Testis (tissue), 3 donors: ENCODE data around the gene FGF8. TPM values are rescaled to one million over a fixed set of nuclear protein-coding genes. Genes with fewer than 3 reads are reported as not detected.

ENCODE experiments used
- DNase-seq: peaks from one replicate; pipeline ENCODE4 v3.0.0-alpha.2; 2019
- H3K27ac ChIP-seq, 2 donors: fragments of 200-600 bp; sonication (generic); one replicate each; pipeline ENCODE4 v1.5.1; 2019
- H3K27me3 ChIP-seq: fragments of 200-600 bp; sonication (generic); one replicate; pipeline ENCODE4 v1.5.1; 2019
- H3K36me3 ChIP-seq: fragments of 200-600 bp; sonication (generic); one replicate; pipeline ENCODE4 v1.5.1; 2017; ENCODE audit warnings: low read depth; ENCODE audit errors: missing control alignments
- H3K4me1 ChIP-seq: fragments of 200-600 bp; sonication (generic); one replicate; pipeline ENCODE4 v1.5.1; 2019
- H3K4me3 ChIP-seq, 2 donors: fragments of 200-600 bp; sonication (generic); one replicate each; pipeline ENCODE4 v1.5.1; 2017 to 2019
- H3K9me3 ChIP-seq: fragments of 200-600 bp; sonication (generic); one replicate; pipeline ENCODE4 v1.5.1; 2017
- POLR2A ChIP-seq: fragments of 450-650 bp; IDR thresholded peaks from one replicate; pipeline ENCODE4 v1.6.1; 2017; ENCODE audit warnings: antibody characterized with exemption, mild to moderate bottlenecking, moderate library complexity
- WGBS, 2 donors: methylation state at CpG; one replicate each; pipeline ENCODE4 v1.1.5; 2018; 5-methylcytosine and 5-hydroxymethylcytosine counted together
- intact Hi-C: fragments of 100-400 bp; cut with DNase I; formaldehyde crosslinking; loops from one replicate; pipeline ENCODE4 v1.15.1; 2023; ENCODE audit warnings: low total_unique reads
- polyA plus RNA-seq: library from polyadenylated mRNA; stranded (reverse); fragments of 350-450 nt; fragmentation: Illumina TruSeq; extraction: RNeasy Lipid Tissue Mini Kit (QIAGEN cat#74804); gene quantifications from one replicate; pipeline ENCODE4 v1.2.3, GENCODE V29; 2014; ENCODE audit warnings: low read depth, low replicate concordance; ENCODE audit not compliant: insufficient read depth
- total RNA-seq, 2 donors: library from RNA; depleted of rRNA; stranded (reverse); fragments of >200 nt; gene quantifications; one replicate each; pipeline ENCODE4 v1.2.3, GENCODE V29; 2016
- TF ChIP-seq, protein P1 (sequence below), 3 experiments: fragments of 450-650 bp in 2 of 3; fragments of 200-600 bp in 1 of 3; sonication (generic) in 1 of 3; IDR thresholded peaks; one replicate each; pipeline ENCODE4 v1.5.1; 2016 to 2019; ENCODE audit warnings: antibody characterized with exemption in 3 of 3, mild to moderate bottlenecking in 2 of 3, moderate library complexity in 1 of 3

FGF8 gene
- total and polyA plus RNA-seq, 3 donors from 2014 or later: 0.41 to 1.1 TPM; not detected in 1

DNA sequence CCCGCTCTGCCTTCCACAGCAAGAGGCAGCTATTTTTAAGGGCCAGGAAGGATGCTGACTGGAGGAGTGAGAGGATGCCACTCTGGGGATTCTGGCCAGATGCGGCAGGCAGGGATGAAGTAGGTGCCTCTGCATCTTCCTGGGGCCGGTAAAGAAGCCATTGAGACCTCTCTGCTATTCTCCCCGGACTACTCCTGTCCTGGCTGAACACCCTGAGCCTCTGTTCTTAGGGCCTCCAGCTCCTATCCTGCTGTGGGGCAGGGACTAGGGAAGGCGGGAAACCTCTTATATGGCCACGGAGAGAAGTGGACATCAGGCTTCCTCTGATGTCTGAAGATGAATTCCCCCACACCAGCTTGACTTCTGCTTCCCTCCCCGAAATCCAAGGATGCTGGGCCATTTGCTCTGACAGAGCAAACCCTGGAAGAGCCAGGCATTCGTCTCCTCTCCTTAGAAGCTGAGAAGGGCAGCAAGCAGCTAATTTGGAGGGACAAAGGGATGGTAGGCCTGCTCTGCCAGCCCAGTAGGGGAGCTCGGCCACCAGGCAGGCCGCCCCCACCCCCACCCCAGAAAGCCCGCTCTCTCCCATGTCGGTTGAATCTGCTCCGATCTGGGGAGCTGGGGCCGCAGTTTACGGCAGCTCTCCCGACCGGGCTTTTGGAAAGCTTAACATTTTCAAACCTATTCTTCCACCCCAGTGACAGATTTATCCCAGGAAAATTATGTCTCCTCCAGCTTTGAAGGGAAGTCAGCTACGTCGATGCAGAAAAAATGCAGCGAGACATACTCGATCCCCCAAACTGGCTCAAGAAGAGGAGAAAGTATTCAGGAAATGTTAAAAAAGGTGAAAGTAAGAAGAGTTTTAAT is 2.8 kb downstream of the FGF8 start:
- 54 to 57% methylated on average over 15 to 21 of the region's 21 CpGs for WGBS, 2 donors
- Histone ChIP-seq H3K9me3 (no peaks in the 10 kb centered on the region), H3K27me3 (peaks cover 6% of the 10 kb centered on the region), H3K4me3 (no peak overlapping the region), H3K36me3 (no peaks in the 10 kb centered on the region), H3K27ac (no peak overlapping the region), H3K4me1 (peaks cover 10% of the 10 kb centered on the region)
- intact Hi-C loops: no loop called here
- TF ChIP-seq, protein P1, sequence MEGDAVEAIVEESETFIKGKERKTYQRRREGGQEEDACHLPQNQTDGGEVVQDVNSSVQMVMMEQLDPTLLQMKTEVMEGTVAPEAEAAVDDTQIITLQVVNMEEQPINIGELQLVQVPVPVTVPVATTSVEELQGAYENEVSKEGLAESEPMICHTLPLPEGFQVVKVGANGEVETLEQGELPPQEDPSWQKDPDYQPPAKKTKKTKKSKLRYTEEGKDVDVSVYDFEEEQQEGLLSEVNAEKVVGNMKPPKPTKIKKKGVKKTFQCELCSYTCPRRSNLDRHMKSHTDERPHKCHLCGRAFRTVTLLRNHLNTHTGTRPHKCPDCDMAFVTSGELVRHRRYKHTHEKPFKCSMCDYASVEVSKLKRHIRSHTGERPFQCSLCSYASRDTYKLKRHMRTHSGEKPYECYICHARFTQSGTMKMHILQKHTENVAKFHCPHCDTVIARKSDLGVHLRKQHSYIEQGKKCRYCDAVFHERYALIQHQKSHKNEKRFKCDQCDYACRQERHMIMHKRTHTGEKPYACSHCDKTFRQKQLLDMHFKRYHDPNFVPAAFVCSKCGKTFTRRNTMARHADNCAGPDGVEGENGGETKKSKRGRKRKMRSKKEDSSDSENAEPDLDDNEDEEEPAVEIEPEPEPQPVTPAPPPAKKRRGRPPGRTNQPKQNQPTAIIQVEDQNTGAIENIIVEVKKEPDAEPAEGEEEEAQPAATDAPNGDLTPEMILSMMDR (IDR thresholded peaks at IDR 0.05): no peak
- TF ChIP-seq POLR2A: no peak
- DNase-seq: no peak

DNA sequence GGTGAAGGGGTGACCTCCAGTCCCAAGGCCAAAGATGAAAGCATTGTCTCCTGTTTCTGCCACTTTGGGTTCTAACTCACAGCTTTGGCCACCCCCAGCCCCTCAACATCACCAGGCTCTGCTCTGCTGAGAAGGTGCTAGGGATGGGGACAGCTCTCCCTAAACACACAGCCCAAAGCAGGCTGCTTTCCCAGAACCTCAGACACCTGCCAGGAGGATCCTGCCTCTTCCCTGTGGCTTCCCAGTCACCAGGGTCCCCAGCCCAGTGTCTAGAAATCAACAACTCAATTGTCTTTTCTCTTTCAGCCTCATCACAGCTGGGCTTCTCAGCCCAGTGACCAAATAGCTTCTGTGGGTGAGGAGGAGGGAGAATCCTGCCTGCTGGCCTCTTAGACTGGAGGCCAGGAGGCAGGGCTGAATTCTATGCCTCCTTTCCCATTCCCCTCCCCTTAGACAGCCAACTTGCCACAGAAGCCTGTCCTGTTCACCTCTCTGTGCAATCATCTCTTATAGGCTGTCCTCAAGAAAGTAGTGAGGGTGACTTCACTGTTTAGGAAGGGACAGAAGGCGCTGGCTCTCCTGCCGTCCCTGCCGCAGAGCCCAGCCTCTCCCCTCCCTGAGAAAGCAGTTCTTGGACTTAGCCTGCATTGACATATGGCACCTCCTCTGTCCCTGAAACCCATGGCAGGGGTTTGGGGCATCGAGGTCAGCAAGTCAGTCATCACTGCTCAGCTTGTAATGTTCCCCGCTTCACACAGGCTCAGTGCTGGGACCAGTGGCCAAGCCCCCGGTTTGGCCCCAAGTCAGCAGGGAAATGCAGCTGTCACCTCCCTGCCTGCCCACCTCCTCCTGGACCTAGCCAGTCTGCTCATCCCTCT is 3.7 kb downstream of the FGF8 start:
- DNase-seq: no peak
- WGBS, 2 donors: 84 to 88% methylated on average over 5 to 6 of the region's 6 CpGs
- no peaks in the 10 kb centered on the region for H3K9me3 ChIP-seq
- intact Hi-C loops: no loop called here
- H3K36me3 ChIP-seq: no peaks in the 10 kb centered on the region
- peaks cover 6% of the 10 kb centered on the region for H3K27me3 ChIP-seq
- no peak overlapping the region for H3K27ac ChIP-seq
- peaks cover 10% of the 10 kb centered on the region for H3K4me1 ChIP-seq
- TF ChIP-seq POLR2A: no peak
- TF ChIP-seq, protein P1 (IDR thresholded peaks at IDR 0.05): no peak
- H3K4me3 ChIP-seq: no peak overlapping the region

DNA sequence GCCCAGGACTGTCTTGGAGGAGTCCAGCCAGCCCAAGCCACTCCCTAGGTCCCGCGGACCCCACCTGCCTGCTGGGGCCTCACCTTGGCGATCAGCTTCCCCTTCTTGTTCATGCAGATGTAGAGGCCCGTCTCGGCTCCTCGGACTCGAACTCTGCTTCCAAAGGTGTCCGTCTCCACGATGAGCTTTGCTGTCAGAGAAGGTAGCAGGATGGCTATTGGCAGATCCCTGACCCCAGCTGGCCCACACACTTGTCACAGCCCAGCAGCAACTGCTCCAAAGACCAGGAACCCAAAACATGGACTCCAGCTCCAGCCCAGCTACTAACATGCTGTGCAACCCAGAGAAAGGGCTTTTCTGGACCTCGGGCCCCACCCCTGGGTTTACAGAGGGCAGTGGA is 4.5 kb downstream of the FGF8 start:
- no peak for DNase-seq
- Histone ChIP-seq H3K4me3 (no peak overlapping the region), H3K27me3 (peaks cover 6% of the 10 kb centered on the region), H3K27ac (no peak overlapping the region), H3K4me1 (peaks cover 10% of the 10 kb centered on the region), H3K36me3 (no peaks in the 10 kb centered on the region), H3K9me3 (no peaks in the 10 kb centered on the region)
- no peak for TF ChIP-seq POLR2A
- TF ChIP-seq, protein P1 (IDR thresholded peaks at IDR 0.05): no peak
- 96 to 99% methylated on average over 10 of the region's 10 CpGs for WGBS, 2 donors
- intact Hi-C loops: no loop called here

DNA sequence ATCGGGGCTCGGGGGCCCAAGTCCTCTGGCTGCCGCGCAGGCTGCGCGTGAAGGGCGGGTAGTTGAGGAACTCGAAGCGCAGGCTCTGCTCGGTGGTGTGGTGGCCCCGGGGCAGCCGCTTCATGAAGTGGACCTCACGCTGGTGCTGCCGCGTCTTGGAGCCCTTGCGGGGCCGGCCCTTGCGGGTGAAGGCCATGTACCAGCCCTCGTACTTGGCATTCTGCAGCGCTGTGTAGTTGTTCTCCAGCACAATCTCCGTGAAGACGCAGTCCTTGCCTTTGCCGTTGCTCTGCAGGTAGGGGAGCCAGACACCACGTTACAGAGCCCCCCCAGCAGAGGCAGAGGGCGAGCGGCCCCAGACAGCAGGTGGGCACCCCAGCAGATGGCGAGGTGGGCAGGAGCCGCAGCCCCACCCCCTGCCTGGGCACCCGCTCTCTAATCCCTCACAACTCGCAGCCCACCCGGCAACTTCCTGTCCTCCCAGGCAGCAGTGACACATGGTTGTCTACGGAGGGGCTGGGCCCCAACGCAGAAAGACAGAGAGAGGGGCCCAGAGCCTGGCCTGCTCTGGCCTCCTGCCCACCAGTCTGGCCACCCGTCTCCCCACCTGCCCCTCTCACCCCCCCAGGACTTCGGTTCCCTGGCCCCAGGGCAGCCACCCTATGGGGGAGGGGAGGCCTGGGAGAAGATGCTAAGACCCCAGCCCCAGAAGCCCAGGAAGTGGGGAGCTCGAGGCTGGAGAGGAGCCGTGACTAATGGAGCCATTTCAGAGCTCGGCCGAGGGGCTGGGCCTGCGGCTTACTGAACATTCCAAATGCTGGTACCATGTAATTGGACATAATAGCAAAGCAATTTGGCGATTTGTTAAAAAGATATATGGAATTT is 5.3 kb downstream of the FGF8 start:
- 92% methylated on average over 24 to 39 of the region's 41 CpGs for WGBS, 2 donors
- no peak overlapping the region for H3K4me3 ChIP-seq
- H3K27me3 ChIP-seq: peaks cover 6% of the 10 kb centered on the region
- intact Hi-C loops: no loop called here
- H3K4me1 ChIP-seq: peaks cover 10% of the 10 kb centered on the region
- no peaks in the 10 kb centered on the region for H3K36me3 ChIP-seq
- no peaks in the 10 kb centered on the region for H3K9me3 ChIP-seq
- no peak for DNase-seq
- no peak for TF ChIP-seq POLR2A
- TF ChIP-seq, protein P1 (IDR thresholded peaks at IDR 0.05): no peak
- no peak overlapping the region for H3K27ac ChIP-seq
